Measurements from ENCODE around the gene PCDH20. TPM values are rescaled to one million over a fixed set of nuclear protein-coding genes. Genes with fewer than 3 reads are reported as not detected.

PCDH20 gene
- total RNA-seq, 4 donors from 2014 or later: 1.4 to 6.0 TPM; not detected in 2

- peaks cover 0 to 18% (median 9%) of the 10 kb centered on the region in 4 donors for H3K4me1 ChIP-seq
- no peak for DNase-seq
Observed at GRCh38 chr13:61413572-61414535, 1.8 kb downstream of the PCDH20 start.

GRCh38 chr13:61410669-61411297, 4.9 kb downstream of the PCDH20 start:
- Histone ChIP-seq H3K27ac (no peak overlapping the region), H3K27me3 (peaks cover 6% of the 10 kb centered on the region), H3K36me3 (no peaks in the 10 kb centered on the region), H3K9me3 (no peaks in the 10 kb centered on the region), H3K4me3 (no peak overlapping the region), H3K4me1 (peaks cover 0 to 17% (median 9%) of the 10 kb centered on the region in 4 donors)
- 92% methylated on average over 1 of the region's 1 CpG for WGBS, 2 donors (ENCODE audit: low coverage in 1 of 2)
- intact Hi-C loops (cut with DNase I; ENCODE audit: low total_unique reads): no loop called here
- DNase-seq: no peak
- in situ Hi-C loops (cut with MboI; ENCODE audit: low pct_ligation_motif_present in 1 of 4, low pct_unique_long_range_greater_than_20kb in 1 of 4, low sequenced_read_pairs in 3 of 4): no loop called here
- TF ChIP-seq POLR2A (IDR thresholded peaks at IDR 0.05) (no peak), EP300 (IDR thresholded peaks at IDR 0.05; ENCODE audit: low read depth) (no peak), POLR2AphosphoS5 (IDR thresholded peaks at IDR 0.05) (no peak), CTCF (IDR thresholded peaks at IDR 0.05) (peak in 4 of 5 experiments; percentile 35 to 43 (median 40))

More at GRCh38 chr13:61413572-61414535, 1.8 kb downstream of the PCDH20 start:
- Histone ChIP-seq H3K9me3 (no peaks in the 10 kb centered on the region), H3K36me3 (no peaks in the 10 kb centered on the region), H3K27me3 (peaks cover 6% of the 10 kb centered on the region), H3K4me3 (peak overlapping the region; percentile 12 to 49 (median 24)), H3K27ac (peak overlapping the region in 1 of 4 donors; percentile 53)
- intact Hi-C loops (cut with DNase I; ENCODE audit: low total_unique reads): no loop called here
- WGBS, 2 donors (ENCODE audit: low coverage in 1 of 2): 15 to 26% methylated on average over 13 to 40 of the region's 41 CpGs
- no peak for TF ChIP-seq EP300 (IDR thresholded peaks at IDR 0.05; ENCODE audit: low read depth)
- TF ChIP-seq POLR2A (IDR thresholded peaks at IDR 0.05): no peak
- TF ChIP-seq CTCF (IDR thresholded peaks at IDR 0.05): no peak
- TF ChIP-seq POLR2AphosphoS5 (IDR thresholded peaks at IDR 0.05): no peak
- in situ Hi-C loops (cut with MboI; ENCODE audit: low pct_ligation_motif_present in 1 of 4, low pct_unique_long_range_greater_than_20kb in 1 of 4, low sequenced_read_pairs in 3 of 4): no loop called here

- Histone ChIP-seq H3K4me1 (peaks cover 0 to 12% (median 9%) of the 10 kb centered on the region in 4 donors), H3K4me3 (no peak overlapping the region), H3K27me3 (peaks cover 6% of the 10 kb centered on the region), H3K27ac (no peak overlapping the region), H3K36me3 (no peaks in the 10 kb centered on the region), H3K9me3 (no peaks in the 10 kb centered on the region)
- TF ChIP-seq EP300 (IDR thresholded peaks at IDR 0.05; ENCODE audit: low read depth) (no peak), CTCF (IDR thresholded peaks at IDR 0.05) (no peak), POLR2A (IDR thresholded peaks at IDR 0.05) (no peak), POLR2AphosphoS5 (IDR thresholded peaks at IDR 0.05) (no peak)
- in situ Hi-C loops (cut with MboI; ENCODE audit: low pct_ligation_motif_present in 1 of 4, low pct_unique_long_range_greater_than_20kb in 1 of 4, low sequenced_read_pairs in 3 of 4) (no loop called here), intact Hi-C loops (cut with DNase I; ENCODE audit: low total_unique reads) (no loop called here)
- WGBS, 2 donors (ENCODE audit: low coverage in 1 of 2): 21 to 33% methylated on average over 2 of the region's 2 CpGs
- DNase-seq: no peak
Observed at GRCh38 chr13:61410266-61410665, 5.4 kb downstream of the PCDH20 start.

GRCh38 chr13:61408571-61408970, 7.1 kb downstream of the PCDH20 start:
- in situ Hi-C loops (cut with MboI; ENCODE audit: low pct_ligation_motif_present in 1 of 4, low pct_unique_long_range_greater_than_20kb in 1 of 4, low sequenced_read_pairs in 3 of 4) (no loop called here), intact Hi-C loops (cut with DNase I; ENCODE audit: low total_unique reads) (no loop called here)
- WGBS, 2 donors (ENCODE audit: low coverage in 1 of 2): 0% methylated on average over 1 of the region's 1 CpG
- Histone ChIP-seq H3K4me1 (peaks cover 0 to 2% (median 1%) of the 10 kb centered on the region in 4 donors), H3K9me3 (no peaks in the 10 kb centered on the region), H3K27ac (no peak overlapping the region), H3K4me3 (no peak overlapping the region), H3K27me3 (peaks cover 2% of the 10 kb centered on the region), H3K36me3 (no peaks in the 10 kb centered on the region)
- TF ChIP-seq POLR2AphosphoS5 (IDR thresholded peaks at IDR 0.05): no peak
- no peak for TF ChIP-seq CTCF (IDR thresholded peaks at IDR 0.05)
- no peak for TF ChIP-seq EP300 (IDR thresholded peaks at IDR 0.05; ENCODE audit: low read depth)
- no peak for TF ChIP-seq POLR2A (IDR thresholded peaks at IDR 0.05)
- no peak for DNase-seq
